CD4-positive, alpha-beta T cell (primary cell): Measurements from ENCODE around the gene LRR1. TPM values are rescaled to one million over a fixed set of nuclear protein-coding genes. Genes with fewer than 3 reads are reported as not detected.

Source experiments
- ATAC-seq: fragments of 200-7000 bp; cut with Tn5 transposase; one replicate; pipeline ENCODE4 v1.10.0; 2022; ENCODE audit warnings: mild to moderate bottlenecking; ENCODE audit not compliant: poor library complexity
- CTCF ChIA-PET: fragments of 350-600 bp; sonication (Branson Sonifier 250); formaldehyde crosslinking; loops from one replicate; lab custom pipeline; 2021; ENCODE audit warnings: antibody characterized with exemption, inconsistent platforms; lab: Charles Lee
- POLR2A ChIA-PET: fragments of 350-600 bp; sonication (Branson Sonifier 250); formaldehyde crosslinking; loops from one replicate; lab custom pipeline; 2021; ENCODE audit warnings: antibody characterized with exemption, inconsistent platforms; lab: Charles Lee
- DNase-seq, 14 experiments: peaks; one replicate each; pipeline ENCODE4 v3.0.0-alpha.2; 2013 to 2020; ENCODE audit warnings: mixed read lengths in 2 of 14
- H3K27ac ChIP-seq, 2 donors: one replicate each; pipeline versions ENCODE4 v1.5.1 to v1.7.0; 2013; ENCODE audit warnings: low read length in 2 of 2, low read depth in 1 of 2, mild to moderate bottlenecking in 1 of 2
- H3K27me3 ChIP-seq, 2 experiments: 1 replicate in 1 of 2; 2 replicates in 1 of 2; pipeline versions ENCODE4 v1.6.1 to v1.7.0; 2013; ENCODE audit warnings: low read length in 2 of 2, control low read depth in 1 of 2, mild to moderate bottlenecking in 1 of 2, moderate library complexity in 1 of 2; ENCODE audit not compliant: insufficient read depth in 2 of 2, control insufficient read depth in 1 of 2
- H3K36me3 ChIP-seq: one replicate; pipeline ENCODE4 v1.6.1; 2013; ENCODE audit warnings: low read length, control low read depth; ENCODE audit not compliant: insufficient read depth
- H3K4me1 ChIP-seq: one replicate; pipeline ENCODE4 v1.6.1; 2013; ENCODE audit warnings: low read length, control low read depth; ENCODE audit not compliant: insufficient read depth
- H3K4me3 ChIP-seq: one replicate; pipeline ENCODE4 v1.5.1; 2013; ENCODE audit warnings: mild to moderate bottlenecking, low read length, moderate library complexity
- H3K9me3 ChIP-seq, 2 experiments: 1 replicate in 1 of 2; 2 replicates in 1 of 2; pipeline versions ENCODE4 v1.6.1 to v1.7.0; 2013; ENCODE audit warnings: low read length in 2 of 2, mild to moderate bottlenecking in 2 of 2, control low read depth in 1 of 2, moderate library complexity in 1 of 2; ENCODE audit not compliant: control insufficient read depth in 1 of 2, insufficient read depth in 1 of 2
- H3K27ac Mint-ChIP-seq: one replicate; pipeline ENCODE4 v1.8.0; 2020; ENCODE audit warnings: mixed read lengths
- H3K27me3 Mint-ChIP-seq: one replicate; pipeline ENCODE4 v1.8.0; 2021; ENCODE audit warnings: mixed read lengths
- H3K36me3 Mint-ChIP-seq: one replicate; pipeline ENCODE4 v1.8.0; 2021; ENCODE audit warnings: low read depth, mixed read lengths
- H3K4me1 Mint-ChIP-seq: one replicate; pipeline ENCODE4 v1.8.0; 2021; ENCODE audit warnings: low read depth, mixed read lengths
- H3K4me3 Mint-ChIP-seq: one replicate; pipeline ENCODE4 v1.8.0; 2020; ENCODE audit warnings: mild to moderate bottlenecking, mixed read lengths
- H3K9me3 Mint-ChIP-seq: one replicate; pipeline ENCODE4 v1.8.0; 2020; ENCODE audit warnings: mixed read lengths
- CTCF ChIP-seq: fragments of 200-600 bp; IDR thresholded peaks from one replicate; pipeline ENCODE4 v1.8.0; 2022; ENCODE audit warnings: antibody characterized with exemption, mild to moderate bottlenecking
- intact Hi-C, 2 experiments: fragments of 100-400 bp; cut with DNase I in 1 of 2; cut with micrococcal nuclease in 1 of 2; formaldehyde crosslinking; loops; one replicate each; pipeline versions ENCODE4 v1.15.1 to v1.9.0; 2023 to 2025; cut with DNase I, micrococcal nuclease
- total RNA-seq, 174 experiments: library from RNA in 2 of 174; stranded (reverse) in 2 of 174; gene quantifications; one replicate each; pipeline ENCODE4 v1.2.3 and lab custom pipeline; 2021 to 2026

The LRR1 gene
- total RNA-seq, 2 experiments from 2014 or later, result 3.2 to 5.8 TPM

- DNase-seq, result no peak
- intact Hi-C loops, result loop anchor here (1.0 to 5.0 kb wide), 4 partner anchors 12 to 169 kb away; partner anchors contain the start of genes MGAT2 (in 2 of the 2), RPL36AL (in 2 of the 2), KLHDC2 (in 1 of the 2) and RPS29 (in 1 of the 2)
Observed at GRCh38 chr14:49598189-49598484, 603 bp upstream of the LRR1 start.

DNA sequence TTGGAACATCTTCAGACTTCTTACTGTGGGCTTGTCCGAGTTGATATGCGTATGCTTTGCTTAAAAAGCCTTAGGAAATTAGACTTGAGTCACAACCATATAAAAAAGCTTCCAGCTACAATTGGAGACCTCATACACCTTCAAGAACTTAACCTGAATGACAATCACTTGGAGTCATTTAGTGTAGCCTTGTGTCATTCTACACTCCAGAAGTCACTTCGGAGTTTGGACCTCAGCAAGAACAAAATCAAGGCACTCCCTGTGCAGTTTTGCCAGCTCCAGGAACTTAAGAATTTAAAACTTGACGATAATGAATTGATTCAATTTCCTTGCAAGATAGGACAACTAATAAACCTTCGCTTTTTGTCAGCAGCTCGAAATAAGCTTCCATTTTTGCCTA is 8.8 kb downstream of the LRR1 start:
- Histone ChIP-seq H3K36me3 (peaks cover 8% of the 10 kb centered on the region), H3K4me1 (no peaks in the 10 kb centered on the region), H3K4me3 (no peak overlapping the region), H3K9me3 (no peaks in the 10 kb centered on the region), H3K27ac (no peak overlapping the region), H3K27me3 (no peaks in the 10 kb centered on the region)
- Mint-ChIP-seq H3K9me3 (no peaks in the 10 kb centered on the region), H3K4me3 (no peak overlapping the region), H3K27ac (no peak overlapping the region), H3K36me3 (peaks cover 29% of the 10 kb centered on the region), H3K4me1 (peaks cover 7% of the 10 kb centered on the region), H3K27me3 (no peaks in the 10 kb centered on the region)
- intact Hi-C loops, result no loop called here
- DNase-seq (no peak), ATAC-seq (no peak)
- ChIA-PET POLR2A (interaction anchor here (0.8 to 6.1 kb wide), 5 partner anchors 9 to 26 kb away, joined by 3 to 26 read pairs (median 5); partner anchors contain the start of genes LRR1, MGAT2, RPL36AL and RPS29), CTCF (no interaction called here)
- no peak for TF ChIP-seq CTCF

More at GRCh38 chr14:49598189-49598484, 603 bp upstream of the LRR1 start:
- no peaks in the 10 kb centered on the region for H3K9me3 ChIP-seq
- CTCF ChIA-PET, result interaction anchor here (0.7 to 3.4 kb wide), 5 partner anchors 11 to 263 kb away, joined by 3 to 43 read pairs (median 11); partner anchors contain the start of genes MGAT2, RPL36AL and RPS29
- H3K4me3 ChIP-seq, result peak overlapping the region; percentile 98
- H3K36me3 ChIP-seq, result peaks cover 1% of the 10 kb centered on the region
- no peak for TF ChIP-seq CTCF
- H3K4me1 ChIP-seq, result peaks cover 13% of the 10 kb centered on the region
- no peaks in the 10 kb centered on the region for H3K27me3 Mint-ChIP-seq
- H3K9me3 Mint-ChIP-seq, result no peaks in the 10 kb centered on the region
- peaks cover 43% of the 10 kb centered on the region for H3K4me1 Mint-ChIP-seq
- no peaks in the 10 kb centered on the region for H3K27me3 ChIP-seq
- peak overlapping the region; percentile 98 for H3K27ac Mint-ChIP-seq
- peak; percentile 13 for ATAC-seq
- peak overlapping the region; percentile 97 for H3K4me3 Mint-ChIP-seq
- H3K27ac ChIP-seq, result peak overlapping the region; percentile 91 to 95
- POLR2A ChIA-PET, result interaction anchor here (0.6 to 8.5 kb wide), 11 partner anchors 9 to 714 kb away, joined by 3 to 141 read pairs (median 12); partner anchors contain the start of genes DMAC2L, DNAAF2, KLHDC2 and L2HGDH
- H3K36me3 Mint-ChIP-seq, result peaks cover 25% of the 10 kb centered on the region

DNA sequence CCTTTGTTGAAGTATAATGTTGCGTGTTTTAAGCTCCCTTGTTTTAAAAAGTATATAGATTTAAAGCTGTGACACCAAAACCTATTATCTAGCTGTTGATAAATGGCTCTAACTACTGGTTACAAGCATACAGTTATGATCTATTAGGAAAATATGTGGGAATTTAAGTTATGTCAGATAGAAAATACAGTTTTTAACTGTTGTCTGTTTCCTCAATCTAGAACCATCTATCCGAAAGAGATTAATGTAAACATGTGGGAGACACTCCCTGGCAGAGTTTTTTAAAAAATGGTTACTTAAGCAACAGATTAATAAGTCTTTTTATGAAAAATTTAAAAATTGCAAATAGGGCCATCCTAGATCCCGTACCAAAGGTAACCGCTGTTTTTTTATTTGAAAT is 13.5 kb downstream of the LRR1 start:
- no peak for DNase-seq
- Mint-ChIP-seq H3K9me3 (no peaks in the 10 kb centered on the region), H3K27me3 (no peaks in the 10 kb centered on the region), H3K4me3 (no peak overlapping the region), H3K4me1 (peaks cover 8% of the 10 kb centered on the region), H3K36me3 (peaks cover 23% of the 10 kb centered on the region), H3K27ac (no peak overlapping the region)
- no peak overlapping the region for H3K27ac ChIP-seq
- CTCF ChIA-PET, result no interaction called here
- H3K4me3 ChIP-seq, result no peak overlapping the region
- no peak for ATAC-seq
- POLR2A ChIA-PET, result interaction anchor here (1.5 to 6.1 kb wide), 2 partner anchors 8 to 25 kb away, joined by 4 to 26 read pairs; partner anchors contain the start of genes MGAT2 and RPL36AL
- no peaks in the 10 kb centered on the region for H3K9me3 ChIP-seq
- no peaks in the 10 kb centered on the region for H3K27me3 ChIP-seq
- no peak for TF ChIP-seq CTCF
- intact Hi-C loops, result no loop called here
- peaks cover 8% of the 10 kb centered on the region for H3K36me3 ChIP-seq
- no peaks in the 10 kb centered on the region for H3K4me1 ChIP-seq
